ENCODE data around the gene YWHAE.

YWHAE gene

DNA sequence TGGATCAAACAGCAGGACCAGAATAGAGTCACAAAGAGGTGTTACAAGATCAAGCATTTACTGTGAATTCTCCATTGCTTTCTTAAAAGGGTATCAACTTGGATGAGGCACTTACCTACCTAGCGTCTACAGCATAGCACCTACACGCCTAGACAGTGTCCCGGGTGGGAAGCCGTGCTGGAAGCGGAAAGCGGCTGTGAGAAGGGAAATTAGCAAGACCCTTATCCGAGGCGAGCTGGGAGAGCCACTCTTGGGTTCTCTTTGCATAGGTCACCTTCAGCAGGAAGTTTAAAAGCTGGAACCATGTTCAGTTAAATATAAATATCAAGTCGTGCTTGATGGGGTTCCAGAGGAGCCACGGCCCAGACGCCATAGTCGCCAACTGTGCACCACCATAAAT lies 74.3 kb downstream of the YWHAE start:
- Histone ChIP-seq H3K4me3 (replicated peaks; ENCODE audit: low read depth, low read length) (no peak overlapping the region), H3K27me3 (replicated peaks; ENCODE audit: control insufficient read depth, insufficient read depth, low read length) (no peaks in the 10 kb centered on the region), H3K36me3 (ENCODE audit: control insufficient read depth, insufficient read depth, low read length) (no peaks in the 10 kb centered on the region)
- DNase-seq (ENCODE audit: extremely low read depth, insufficient read length), result no peak
- TF ChIP-seq, protein P1, sequence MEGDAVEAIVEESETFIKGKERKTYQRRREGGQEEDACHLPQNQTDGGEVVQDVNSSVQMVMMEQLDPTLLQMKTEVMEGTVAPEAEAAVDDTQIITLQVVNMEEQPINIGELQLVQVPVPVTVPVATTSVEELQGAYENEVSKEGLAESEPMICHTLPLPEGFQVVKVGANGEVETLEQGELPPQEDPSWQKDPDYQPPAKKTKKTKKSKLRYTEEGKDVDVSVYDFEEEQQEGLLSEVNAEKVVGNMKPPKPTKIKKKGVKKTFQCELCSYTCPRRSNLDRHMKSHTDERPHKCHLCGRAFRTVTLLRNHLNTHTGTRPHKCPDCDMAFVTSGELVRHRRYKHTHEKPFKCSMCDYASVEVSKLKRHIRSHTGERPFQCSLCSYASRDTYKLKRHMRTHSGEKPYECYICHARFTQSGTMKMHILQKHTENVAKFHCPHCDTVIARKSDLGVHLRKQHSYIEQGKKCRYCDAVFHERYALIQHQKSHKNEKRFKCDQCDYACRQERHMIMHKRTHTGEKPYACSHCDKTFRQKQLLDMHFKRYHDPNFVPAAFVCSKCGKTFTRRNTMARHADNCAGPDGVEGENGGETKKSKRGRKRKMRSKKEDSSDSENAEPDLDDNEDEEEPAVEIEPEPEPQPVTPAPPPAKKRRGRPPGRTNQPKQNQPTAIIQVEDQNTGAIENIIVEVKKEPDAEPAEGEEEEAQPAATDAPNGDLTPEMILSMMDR (IDR thresholded peaks at IDR 0.05; ENCODE audit: insufficient read depth, low read length, poor library complexity, severe bottlenecking), result no peak

DNA sequence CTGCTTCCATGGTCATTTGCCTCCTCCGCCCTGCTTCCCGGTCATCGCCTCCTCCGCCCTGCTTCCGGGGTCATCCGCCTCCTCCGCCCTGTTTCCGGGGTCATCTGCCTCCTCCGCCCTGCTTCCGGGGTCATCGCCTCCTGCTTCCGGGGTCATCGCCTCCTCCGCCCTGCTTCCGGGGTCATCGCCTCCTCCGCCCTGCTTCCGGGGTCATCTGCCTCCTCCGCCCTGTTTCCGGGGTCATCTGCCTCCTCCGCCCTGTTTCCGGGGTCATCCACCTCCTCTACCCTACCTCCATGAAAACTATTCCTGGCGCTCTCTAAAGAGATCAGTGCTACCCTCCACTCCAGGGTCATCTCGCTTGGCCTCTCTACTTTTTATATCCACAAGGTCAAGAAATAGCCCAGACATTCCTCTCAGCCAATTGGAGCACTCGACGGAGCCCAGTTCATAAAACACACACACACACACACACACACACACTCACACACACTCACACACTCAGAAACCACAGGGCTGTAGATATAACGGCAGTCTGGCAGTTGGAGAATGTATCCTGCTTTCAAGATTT lies 75.7 kb downstream of the YWHAE start:
- DNase-seq (ENCODE audit: extremely low read depth, insufficient read length), result no peak
- Histone ChIP-seq H3K36me3 (ENCODE audit: control insufficient read depth, insufficient read depth, low read length) (no peaks in the 10 kb centered on the region), H3K27me3 (replicated peaks; ENCODE audit: control insufficient read depth, insufficient read depth, low read length) (no peaks in the 10 kb centered on the region), H3K4me3 (replicated peaks; ENCODE audit: low read depth, low read length) (no peak overlapping the region)
- TF ChIP-seq, protein P1 (IDR thresholded peaks at IDR 0.05; ENCODE audit: insufficient read depth, low read length, poor library complexity, severe bottlenecking), result no peak

DNA sequence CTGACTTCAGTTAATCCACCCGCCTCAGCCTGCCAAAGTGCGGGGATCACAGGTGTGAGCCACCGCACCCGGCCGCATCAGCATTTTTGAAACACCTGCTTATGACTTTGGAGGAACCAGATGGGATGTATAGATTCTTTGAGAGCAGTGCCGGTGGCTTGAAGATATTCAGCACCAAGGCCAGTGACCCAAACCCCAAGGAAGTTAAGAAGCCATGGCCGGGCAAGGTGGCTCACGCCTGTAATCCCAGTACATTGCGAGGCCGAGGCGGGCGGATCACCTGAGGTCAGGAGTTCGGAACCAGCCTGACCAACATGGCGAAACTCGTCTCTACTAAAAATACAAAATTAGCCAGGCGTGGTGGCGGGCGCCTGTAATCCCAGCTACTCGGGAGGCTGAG lies 76.7 kb downstream of the YWHAE start:
- H3K36me3 ChIP-seq (ENCODE audit: control insufficient read depth, insufficient read depth, low read length), result no peaks in the 10 kb centered on the region
- DNase-seq (ENCODE audit: extremely low read depth, insufficient read length), result no peak
- no peaks in the 10 kb centered on the region for H3K27me3 ChIP-seq (replicated peaks; ENCODE audit: control insufficient read depth, insufficient read depth, low read length)
- no peak overlapping the region for H3K4me3 ChIP-seq (replicated peaks; ENCODE audit: low read depth, low read length)
- TF ChIP-seq, protein P1 (IDR thresholded peaks at IDR 0.05; ENCODE audit: insufficient read depth, low read length, poor library complexity, severe bottlenecking), result no peak

DNA sequence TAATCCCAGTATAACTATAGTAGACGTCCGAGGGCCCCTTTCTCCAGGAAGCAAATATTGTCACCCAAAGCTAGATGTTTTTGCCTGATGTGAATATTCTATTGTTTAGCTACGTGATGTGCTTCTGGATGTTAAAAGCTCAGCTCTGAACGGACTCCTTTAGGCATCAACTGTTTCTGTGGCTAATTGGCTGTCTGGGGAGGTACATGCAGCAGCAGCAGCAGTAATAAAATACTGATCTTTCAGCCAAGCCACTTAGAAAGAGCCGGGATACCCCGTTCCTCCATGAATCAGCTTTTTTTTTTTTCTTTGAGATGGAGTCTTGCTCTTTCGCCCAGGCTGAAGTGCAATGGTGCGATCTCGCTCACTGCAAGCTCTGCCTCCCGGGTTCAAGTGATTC lies 77.5 kb downstream of the YWHAE start:
- no peak for DNase-seq (ENCODE audit: extremely low read depth, insufficient read length)

DNA sequence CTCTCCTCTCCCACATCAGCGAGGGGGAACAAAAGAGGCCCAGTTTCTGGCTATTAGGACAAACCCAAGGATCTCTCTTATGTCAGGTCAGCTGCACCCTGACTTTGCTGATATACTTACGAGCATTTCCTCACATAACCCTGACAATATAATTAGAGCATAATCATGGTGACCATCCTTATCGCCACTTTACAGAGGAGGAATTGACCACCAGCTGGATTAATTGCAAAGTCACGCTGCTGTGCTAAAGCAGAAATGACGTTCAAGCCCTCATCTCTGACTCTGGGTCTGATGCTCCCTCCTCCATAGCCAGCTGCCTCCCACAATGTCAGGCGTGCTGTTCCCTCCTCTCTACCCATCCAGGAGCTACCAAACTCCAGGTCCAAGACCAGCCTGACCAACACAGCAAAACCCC lies 78.0 kb downstream of the YWHAE start:
- Histone ChIP-seq H3K4me3 (replicated peaks; ENCODE audit: low read depth, low read length) (no peak overlapping the region), H3K27me3 (replicated peaks; ENCODE audit: control insufficient read depth, insufficient read depth, low read length) (no peaks in the 10 kb centered on the region), H3K36me3 (ENCODE audit: control insufficient read depth, insufficient read depth, low read length) (no peaks in the 10 kb centered on the region)
- TF ChIP-seq, protein P1 (IDR thresholded peaks at IDR 0.05; ENCODE audit: insufficient read depth, low read length, poor library complexity, severe bottlenecking), result no peak
- DNase-seq (ENCODE audit: extremely low read depth, insufficient read length), result no peak

More for the DNA sequence above, 77.5 kb downstream of the YWHAE start:
- Histone ChIP-seq H3K4me3 (replicated peaks; ENCODE audit: low read depth, low read length) (no peak overlapping the region), H3K36me3 (ENCODE audit: control insufficient read depth, insufficient read depth, low read length) (no peaks in the 10 kb centered on the region), H3K27me3 (replicated peaks; ENCODE audit: control insufficient read depth, insufficient read depth, low read length) (no peaks in the 10 kb centered on the region)
- TF ChIP-seq, protein P1 (IDR thresholded peaks at IDR 0.05; ENCODE audit: insufficient read depth, low read length, poor library complexity, severe bottlenecking), result no peak

DNA sequence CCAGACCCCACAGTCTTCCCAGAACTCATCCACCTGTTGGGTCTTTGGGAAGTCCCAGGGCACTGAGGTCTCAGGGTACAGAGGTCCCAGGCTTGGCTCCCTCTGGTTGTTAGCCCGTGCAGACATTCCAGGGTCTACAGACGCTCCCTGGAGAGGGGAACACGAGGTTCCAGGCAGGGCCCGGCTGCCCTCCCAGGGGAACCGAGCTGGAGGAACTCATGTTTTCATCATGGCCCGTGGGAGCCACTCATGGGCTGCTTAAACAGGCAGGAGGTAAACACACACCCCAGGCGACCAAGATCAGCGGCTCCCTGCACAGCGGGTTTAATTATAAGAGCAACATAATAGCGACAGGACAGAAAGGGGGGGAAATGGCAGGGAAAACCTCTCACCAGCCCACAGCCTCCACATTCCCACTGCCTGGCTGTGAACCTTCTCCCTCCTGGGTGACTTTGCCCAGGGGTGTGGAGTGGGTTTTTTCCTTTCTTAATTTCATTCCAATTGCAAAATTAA lies 84.1 kb downstream of the YWHAE start:
- Histone ChIP-seq H3K36me3 (ENCODE audit: control insufficient read depth, insufficient read depth, low read length) (no peaks in the 10 kb centered on the region), H3K27me3 (replicated peaks; ENCODE audit: control insufficient read depth, insufficient read depth, low read length) (no peaks in the 10 kb centered on the region; the same call in none of the 2 replicates), H3K4me3 (replicated peaks; ENCODE audit: low read depth, low read length) (no peak overlapping the region)
- no peak for DNase-seq (ENCODE audit: extremely low read depth, insufficient read length)
- TF ChIP-seq, protein P1 (IDR thresholded peaks at IDR 0.05; ENCODE audit: insufficient read depth, low read length, poor library complexity, severe bottlenecking), result no peak

Data from GM06990 (cell line).